NCI-H1048 (cell line): Measurements from ENCODE around the gene TCN2.
"Not testable (repeated sequence)": the region's sequence is repeated elsewhere in the genome, so short reads cannot be mapped to it uniquely, and the experiment has no call there.

Source experiments
- DNase-seq: peaks from one replicate; lab custom pipeline; 2025; lab: John Stamatoyannopoulos, UW

TCN2 gene

GRCh38 chr22:30606455-30607299 lies at the start of gene TCN2:
TSS of gene TCN2 (plus strand) at chr22:30607174. CDS start at chr22:30607332, 158 bp downstream.
- no peak for DNase-seq

- no peak for DNase-seq
Observed at GRCh38 chr22:30557243-30557642, 49.7 kb upstream of the TCN2 start.

- DNase-seq, result no peak
Observed at GRCh38 chr22:30559889-30560288, 47.1 kb upstream of the TCN2 start.

- DNase-seq, result not testable (repeated sequence)
Observed at GRCh38 chr22:30560643-30561202, 46.3 kb upstream of the TCN2 start.

- no peak for DNase-seq
Observed at GRCh38 chr22:30561402-30562189, 45.4 kb upstream of the TCN2 start.

- no peak for DNase-seq
Observed at GRCh38 chr22:30562366-30562765, 44.6 kb upstream of the TCN2 start.

GRCh38 chr22:30564045-30564760 lies 42.8 kb upstream of the TCN2 start:
- DNase-seq, result no peak

GRCh38 chr22:30564761-30565119 lies 42.2 kb upstream of the TCN2 start:
- no peak for DNase-seq

- no peak for DNase-seq
Observed at GRCh38 chr22:30565341-30565740, 41.6 kb upstream of the TCN2 start.

- DNase-seq, result no peak
Observed at GRCh38 chr22:30566125-30566524, 40.8 kb upstream of the TCN2 start.

- not testable (repeated sequence) for DNase-seq
Observed at GRCh38 chr22:30567277-30567676, 39.7 kb upstream of the TCN2 start.

GRCh38 chr22:30568137-30568805 lies 38.7 kb upstream of the TCN2 start:
- DNase-seq, result no peak

- DNase-seq, result no peak
Observed at GRCh38 chr22:30569674-30570202, 37.2 kb upstream of the TCN2 start.

GRCh38 chr22:30572210-30572609 lies 34.8 kb upstream of the TCN2 start:
- DNase-seq, result no peak

GRCh38 chr22:30572840-30573593 lies 34.0 kb upstream of the TCN2 start:
- DNase-seq, result no peak

- no peak for DNase-seq
Observed at GRCh38 chr22:30573594-30574094, 33.3 kb upstream of the TCN2 start.

- DNase-seq, result no peak
Observed at GRCh38 chr22:30574095-30574981, 32.6 kb upstream of the TCN2 start, which contains the start of gene GAL3ST1. TSS of gene GAL3ST1 (minus strand) at chr22:30574665. CDS start at chr22:30557392, 17,273 bp downstream.

GRCh38 chr22:30574997-30575671 lies 31.8 kb upstream of the TCN2 start:
- no peak for DNase-seq

GRCh38 chr22:30575859-30576258 lies 31.1 kb upstream of the TCN2 start:
- DNase-seq, result no peak
